Hematopoietic multipotent progenitor cell treated with erythropoietin and hydrocortisone succinate and interleukin-3 and kit ligand, for 15 days (in vitro differentiated cells): ENCODE results near the gene ANKIB1.
"Not testable (repeated sequence)": the region's sequence is repeated elsewhere in the genome, so short reads cannot be mapped to it uniquely, and the experiment has no call there.

Experiments used
- DNase-seq: peaks from one replicate; pipeline ENCODE4 v3.0.0-alpha.2; 2015; ENCODE audit warnings: low spot score

ANKIB1 gene

DNA sequence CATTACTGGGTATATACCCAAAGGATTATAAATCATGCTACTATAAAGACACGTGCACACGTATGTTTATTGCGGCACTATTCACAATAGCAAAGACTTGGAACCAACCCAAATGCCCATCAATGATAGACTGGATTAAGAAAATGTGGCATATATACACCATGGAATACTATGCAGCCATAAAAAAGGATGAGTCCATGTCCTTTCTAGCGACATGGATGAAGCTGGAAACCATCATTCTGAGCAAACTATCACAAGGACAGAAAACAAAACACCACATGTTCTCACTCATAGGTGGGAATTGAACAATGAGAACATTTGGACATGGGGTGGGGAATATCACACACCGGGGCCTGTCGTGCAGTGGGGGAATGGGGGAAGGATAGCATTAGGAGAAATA is 164.4 kb downstream of the ANKIB1 start:
- DNase-seq, result not testable (repeated sequence)

DNA sequence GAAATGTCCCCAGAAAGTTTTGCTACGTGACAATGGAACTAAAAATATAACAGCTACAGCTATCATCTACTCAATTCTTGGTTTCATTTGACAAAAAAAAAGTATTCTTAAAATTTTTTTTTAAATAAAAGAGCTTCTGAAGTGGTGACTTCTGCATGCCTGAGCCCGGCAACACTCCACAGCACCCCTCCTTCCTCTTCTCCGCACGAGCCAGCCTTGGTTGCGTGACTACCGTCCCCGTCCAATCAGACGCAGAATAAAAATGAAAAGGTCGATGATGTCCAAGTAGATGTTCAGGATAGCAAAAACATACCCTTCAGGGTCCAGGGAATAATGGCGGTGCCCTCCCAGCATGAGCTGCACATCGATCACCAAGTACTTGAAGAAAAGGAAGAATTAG is 167.0 kb downstream of the ANKIB1 start:
- no peak for DNase-seq

DNA sequence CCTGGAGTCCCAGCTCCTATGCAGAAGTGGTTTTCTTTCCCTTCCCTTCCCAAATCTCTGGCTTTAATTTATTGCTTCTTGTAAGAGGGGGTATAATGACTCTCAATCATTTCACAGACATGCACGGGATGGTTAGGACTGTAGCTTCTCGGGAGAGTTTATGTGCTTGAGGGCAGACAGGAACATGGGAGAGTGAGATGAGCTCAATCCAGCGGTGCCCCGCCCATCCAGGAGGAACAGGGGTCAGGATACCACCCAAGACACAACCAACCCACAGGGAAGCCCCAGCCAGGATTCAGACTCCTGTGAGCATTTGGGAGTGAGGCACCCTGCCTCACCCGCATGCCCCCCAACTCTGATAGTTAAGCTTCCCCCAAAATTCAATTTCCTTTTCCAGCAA is 167.8 kb downstream of the ANKIB1 start:
- DNase-seq, result no peak

DNA sequence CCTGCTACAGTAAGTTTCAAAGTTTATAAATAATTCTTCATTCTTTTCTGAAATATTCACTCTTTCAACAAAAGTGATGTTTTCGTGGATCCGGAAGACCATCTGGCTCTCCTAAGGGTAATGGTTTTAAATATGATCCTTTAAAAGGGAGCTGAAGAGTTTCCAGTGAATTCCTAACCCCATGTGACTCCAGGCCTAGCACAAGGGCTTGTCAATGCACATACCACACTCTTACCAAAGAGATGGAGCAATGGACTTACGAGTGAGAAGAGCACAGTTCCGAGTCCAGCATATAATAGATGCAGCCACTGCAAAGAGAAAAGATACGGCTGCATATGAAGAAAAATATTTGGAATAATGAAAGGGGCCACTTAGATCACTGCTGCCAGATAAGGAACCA is 169.5 kb downstream of the ANKIB1 start:
- no peak for DNase-seq

DNA sequence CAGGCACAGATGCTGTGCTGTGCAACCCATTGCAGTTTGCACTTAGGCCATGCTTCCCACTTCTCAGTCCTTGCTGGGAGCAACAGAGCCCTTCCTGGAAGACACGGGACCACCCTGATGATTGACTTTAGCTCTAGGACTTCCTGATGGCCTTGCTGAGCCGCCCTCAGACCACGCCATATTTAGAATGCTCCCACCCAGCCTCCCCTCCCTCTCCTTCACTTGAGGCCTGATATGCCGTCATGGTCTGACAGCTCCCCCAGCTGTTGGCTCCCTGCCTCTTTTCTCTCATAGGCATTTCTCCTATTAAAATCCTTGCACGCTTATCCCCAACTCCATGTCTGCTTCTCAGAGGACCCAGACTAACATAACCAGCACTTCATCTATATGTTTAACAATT is 172.1 kb downstream of the ANKIB1 start:
- no peak for DNase-seq

DNA sequence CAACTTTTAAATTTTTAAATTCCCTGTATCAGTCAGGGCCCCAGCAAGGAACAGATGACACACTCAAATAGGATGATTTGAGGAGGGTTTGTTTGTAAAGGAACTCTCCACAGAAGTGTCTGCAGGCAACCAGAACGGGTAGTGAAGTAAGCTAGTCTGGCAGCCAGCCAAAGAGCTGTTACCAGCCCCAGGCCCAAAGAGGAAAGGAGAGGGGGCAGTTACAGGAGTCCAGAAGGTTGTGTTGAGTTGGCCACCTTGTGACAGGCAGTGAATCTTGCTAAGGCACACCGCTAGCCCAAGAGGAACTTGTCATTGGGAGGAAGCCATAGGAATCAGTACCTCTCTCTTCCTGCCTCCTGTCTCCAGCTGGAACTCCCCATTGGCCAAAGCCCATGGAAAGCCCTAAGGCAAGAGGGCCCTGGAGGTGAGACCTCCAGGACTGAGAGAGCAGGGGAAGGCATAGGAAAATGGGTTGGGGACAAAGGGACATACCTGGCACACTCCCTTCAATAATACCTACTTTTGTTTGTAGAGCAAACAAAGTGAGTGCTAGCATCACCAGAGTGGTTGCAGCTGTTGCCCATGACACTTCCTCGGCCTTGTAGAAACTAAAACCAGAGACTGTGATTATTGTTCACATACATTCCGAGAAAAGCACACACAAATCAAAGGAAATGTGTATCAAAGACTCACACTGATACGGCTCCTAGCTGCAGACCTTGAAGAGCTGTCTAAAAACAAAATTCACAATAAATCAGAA is 176.1 kb downstream of the ANKIB1 start:
- peak; percentile 6 for DNase-seq

DNA sequence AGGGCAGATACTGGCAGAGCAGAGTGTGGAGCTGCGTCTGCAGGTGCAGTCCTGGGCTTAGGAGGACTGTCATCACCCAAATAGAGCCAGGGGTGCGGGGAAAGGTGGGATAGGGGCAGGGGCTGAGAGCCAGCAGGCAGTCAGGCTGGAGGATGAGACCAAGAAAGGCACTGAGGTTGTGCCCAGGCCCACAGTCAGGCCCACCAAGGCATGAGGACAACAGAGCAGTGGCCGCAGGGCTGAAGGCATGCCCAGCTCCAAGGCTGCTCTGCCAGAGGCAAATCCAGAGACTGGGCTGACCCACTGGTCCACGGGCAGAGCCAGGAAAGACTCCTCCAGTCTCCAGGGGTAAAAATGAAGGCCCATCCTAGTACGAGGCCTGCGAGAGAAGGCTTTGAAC is 177.2 kb downstream of the ANKIB1 start:
- no peak for DNase-seq

DNA sequence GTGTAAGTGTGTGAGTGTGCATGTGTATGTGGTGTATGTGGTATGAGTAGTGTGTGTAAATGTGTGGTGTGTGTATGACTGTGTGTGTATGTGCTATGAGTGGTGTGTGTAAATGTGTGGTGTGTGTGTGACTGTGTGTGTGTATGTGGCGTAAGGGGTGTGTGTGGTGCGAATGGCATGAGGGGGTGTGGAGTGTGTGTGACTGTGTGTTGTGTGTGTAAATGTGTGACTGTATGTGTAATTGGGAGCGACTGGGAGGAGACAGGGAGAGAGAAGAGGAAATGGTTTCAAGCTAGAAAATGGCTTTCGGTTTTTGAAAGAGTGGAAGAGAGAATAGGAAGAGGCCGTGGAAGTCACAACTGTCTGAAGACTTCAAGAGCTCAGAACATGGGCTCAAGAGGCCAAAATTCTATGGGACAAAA is 177.9 kb downstream of the ANKIB1 start:
- DNase-seq, result no peak

DNA sequence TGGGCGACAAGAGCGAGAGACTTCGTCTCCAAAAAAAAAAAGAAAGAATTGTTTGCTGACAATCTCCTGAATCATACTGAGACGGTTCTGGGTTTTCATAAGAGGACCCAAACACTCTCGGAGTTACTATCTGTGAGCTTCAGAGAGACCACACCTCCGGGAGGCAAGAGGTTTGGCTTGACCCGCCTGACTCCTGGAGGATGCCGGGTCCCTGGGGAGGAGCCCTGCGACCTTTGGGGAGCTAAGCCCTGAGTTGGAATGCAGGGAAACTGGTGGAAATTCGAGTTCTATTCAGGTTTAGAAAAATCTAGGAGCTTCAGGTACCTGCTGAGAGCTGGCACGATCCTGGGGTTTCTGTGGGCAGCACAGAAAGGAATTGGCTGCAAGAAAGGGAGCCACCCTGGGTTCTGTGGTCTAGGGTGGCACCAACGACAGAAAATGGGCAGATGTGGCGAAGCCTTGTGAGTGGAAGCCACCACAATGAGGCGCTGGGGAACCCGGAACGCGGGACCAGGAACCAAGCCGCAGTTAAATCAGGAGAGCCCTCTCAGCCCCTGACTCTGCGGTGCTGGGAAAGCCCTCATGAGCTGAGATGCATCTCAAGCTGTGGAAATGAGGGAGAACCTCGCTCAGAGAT is 179.7 kb downstream of the ANKIB1 start:
- DNase-seq, result no peak

DNA sequence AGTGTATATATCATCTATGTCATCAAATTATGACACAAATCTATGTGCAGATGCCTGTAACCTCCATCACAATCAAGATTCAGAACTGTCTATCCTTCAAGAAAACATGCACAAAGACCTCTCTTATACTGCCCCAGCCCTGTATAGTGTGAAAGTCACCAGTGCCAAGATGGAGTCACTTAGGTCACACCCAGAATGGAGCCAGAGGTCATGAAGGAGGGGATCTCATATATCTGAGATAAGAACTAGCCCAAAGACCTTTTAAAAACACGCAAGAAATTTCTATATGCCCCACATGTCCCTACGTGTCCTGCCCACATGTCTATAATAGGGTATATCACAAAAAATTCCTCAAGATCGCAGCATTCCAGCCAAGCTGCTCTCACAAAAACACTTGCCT is 181.4 kb downstream of the ANKIB1 start:
- no peak for DNase-seq

DNA sequence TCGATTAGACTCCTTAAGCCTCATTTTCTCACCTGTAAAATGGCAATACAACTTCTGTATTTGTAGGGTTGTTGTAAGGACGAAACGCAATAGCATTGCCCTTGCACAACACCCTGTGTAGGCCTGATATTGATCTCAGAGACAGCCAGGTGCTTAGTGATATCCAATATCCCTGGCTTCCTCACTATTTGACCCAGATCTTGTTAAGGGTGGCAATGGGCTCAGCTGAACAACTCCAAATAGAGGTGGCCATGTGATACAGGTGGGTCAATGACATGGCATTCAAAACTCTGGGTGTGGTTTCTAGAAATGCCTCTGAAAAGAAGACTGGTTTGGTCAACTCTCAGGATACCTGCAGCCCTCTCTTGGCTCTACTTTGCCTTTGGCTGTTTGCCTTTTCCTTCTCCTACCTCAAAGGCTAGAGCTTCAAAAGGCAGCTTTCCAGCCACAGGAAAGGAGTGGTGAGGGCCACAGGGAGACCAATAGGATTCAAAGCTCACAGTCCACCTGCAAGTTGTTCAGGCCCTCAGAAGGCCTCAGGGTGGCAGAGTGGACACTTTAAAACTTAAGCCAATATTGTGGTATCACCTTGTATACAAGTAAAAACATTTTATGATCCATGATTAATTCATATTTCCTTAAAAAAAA is 186.6 kb downstream of the ANKIB1 start:
- no peak for DNase-seq

DNA sequence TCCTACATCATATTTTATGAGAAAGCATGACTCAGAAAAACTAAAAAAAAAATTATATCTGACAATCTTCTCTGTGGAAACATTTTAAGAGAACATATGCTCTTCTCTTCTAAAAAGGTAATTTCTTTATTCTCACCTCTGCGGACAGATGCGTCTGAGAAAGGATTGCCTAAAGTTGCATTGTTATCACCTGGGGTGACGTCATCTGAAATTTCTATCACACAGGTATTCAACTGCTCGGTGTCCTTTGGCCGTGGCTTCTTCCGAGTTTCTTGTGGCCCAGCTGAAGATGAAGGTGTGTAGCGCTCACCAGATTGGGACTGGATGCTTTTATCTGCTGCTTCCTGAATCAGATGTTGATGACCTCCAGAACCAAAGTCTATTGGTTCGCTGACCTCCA is 187.2 kb downstream of the ANKIB1 start:
- no peak for DNase-seq

DNA sequence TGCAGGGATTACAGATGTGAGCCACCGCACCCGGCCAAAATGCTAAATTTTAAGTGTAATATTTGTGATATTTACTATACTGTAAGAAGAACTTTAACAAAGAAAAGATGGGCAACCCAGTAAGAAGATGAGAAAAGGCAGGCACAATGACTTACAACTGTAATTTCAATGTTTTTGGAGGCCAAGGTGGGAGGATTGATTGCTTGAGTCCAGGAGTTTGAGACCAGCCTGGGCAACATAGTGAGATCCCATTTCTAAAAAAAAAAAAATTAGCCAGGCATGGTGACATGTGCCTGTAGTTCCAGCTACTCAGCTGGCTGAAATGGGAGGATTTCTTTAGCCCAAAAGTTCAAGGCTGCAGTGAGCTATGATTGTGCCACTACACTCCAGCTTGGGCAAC is 189.8 kb downstream of the ANKIB1 start:
- no peak for DNase-seq

DNA sequence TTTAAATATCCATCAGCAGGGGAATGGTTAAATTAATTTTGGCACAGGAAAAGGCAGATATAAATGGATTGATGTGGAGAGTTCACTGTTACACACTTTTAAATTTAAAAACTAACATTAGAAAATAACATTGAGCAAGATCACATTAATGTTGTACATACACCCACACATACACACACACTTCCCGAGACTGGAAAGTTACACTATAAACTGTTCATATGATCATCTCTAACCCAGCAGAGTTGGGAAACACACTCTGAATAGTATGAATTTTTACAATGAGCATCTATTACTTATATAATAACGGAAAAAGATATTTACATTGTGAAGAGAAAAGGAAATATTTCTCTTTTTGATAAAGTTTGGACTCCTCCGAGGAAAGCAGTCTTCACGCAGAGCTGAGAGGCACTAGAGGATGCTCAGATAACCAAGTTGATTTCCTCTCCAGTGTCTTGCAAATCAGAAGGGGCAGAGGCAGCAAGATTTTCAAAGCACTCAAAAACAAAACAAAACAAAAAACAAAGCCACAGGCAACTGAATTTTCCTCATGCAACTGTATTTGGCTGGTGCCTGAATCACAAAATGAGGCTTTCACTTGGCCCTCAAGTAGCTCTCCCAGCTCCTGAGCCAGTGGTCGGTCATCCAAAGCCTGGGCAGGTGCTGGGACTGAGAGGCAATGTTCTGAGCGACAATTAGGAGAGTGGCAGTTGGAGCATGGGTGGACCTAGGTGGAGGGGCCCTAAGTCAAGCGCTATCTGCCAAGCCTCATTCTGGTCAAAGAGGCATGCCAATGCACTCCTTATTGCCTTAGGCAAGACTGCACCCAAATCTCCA is 191.1 kb downstream of the ANKIB1 start:
- no peak for DNase-seq

DNA sequence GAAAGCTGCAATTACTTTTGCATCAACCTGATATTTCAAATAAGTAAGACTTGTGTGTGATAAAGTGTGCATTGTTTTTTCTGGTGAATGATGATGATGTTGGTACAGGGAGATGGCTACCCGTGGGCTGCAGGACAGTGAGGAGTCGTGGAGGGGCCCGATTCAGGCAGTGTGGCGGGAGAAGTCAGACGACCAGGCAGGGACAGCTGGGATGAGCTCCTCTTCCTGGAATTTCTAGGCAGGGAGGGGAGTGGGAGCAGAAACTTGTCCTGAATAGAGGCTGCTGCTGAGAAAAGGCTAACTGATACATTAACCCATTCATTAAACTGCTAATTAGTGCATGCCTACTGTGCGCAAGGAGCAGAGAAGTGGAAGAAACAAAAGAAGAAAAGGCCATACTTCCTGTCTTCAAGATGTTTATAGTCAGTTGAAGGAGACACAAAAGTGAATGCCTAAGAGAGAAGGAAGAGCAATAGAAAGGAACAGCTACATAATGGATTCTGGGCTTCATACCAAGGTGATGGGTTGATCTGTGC is 192.2 kb downstream of the ANKIB1 start:
- DNase-seq, result no peak

DNA sequence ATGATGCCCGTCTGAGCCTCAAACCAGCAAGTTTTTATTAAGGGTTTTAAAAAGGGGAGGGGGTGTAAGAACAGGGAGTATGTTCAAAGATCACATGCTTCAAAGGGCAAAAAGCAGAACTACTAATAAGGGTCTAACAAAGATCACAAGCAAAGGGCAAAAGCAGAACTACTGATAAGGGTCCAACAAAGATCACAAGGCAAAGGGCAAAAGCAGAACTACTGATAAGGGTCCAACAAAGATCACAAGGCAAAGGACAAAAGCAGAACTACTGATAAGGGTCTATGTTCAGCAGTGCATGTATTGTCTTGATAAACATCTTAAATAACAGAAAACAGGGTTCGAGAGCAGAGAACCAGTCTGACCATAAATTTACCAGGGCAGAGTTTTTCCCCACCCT is 196.9 kb downstream of the ANKIB1 start:
- DNase-seq, result not testable (repeated sequence)

DNA sequence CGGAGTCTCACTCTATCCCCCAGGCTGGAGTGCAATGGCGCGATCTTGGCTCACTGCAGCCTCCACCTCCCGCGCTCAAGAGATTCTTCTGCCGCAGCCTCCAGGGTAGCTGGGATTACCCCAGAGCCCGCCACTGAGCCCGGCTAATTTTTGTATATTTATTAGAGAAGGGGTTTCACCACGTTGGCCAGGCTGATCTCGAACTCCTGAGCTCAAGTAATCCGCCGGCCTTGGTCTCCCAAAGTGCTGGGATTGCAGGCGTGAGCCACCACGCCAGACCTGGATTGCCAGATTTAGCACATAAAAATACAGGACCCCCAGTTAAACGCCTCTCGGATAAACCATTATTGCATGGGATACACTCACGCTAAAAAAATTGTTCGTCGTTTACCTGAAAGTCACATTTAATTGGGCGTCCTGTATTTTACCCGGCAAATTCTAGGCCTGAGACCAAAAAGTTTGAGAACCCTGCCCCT is 201.1 kb downstream of the ANKIB1 start:
- no peak for DNase-seq

DNA sequence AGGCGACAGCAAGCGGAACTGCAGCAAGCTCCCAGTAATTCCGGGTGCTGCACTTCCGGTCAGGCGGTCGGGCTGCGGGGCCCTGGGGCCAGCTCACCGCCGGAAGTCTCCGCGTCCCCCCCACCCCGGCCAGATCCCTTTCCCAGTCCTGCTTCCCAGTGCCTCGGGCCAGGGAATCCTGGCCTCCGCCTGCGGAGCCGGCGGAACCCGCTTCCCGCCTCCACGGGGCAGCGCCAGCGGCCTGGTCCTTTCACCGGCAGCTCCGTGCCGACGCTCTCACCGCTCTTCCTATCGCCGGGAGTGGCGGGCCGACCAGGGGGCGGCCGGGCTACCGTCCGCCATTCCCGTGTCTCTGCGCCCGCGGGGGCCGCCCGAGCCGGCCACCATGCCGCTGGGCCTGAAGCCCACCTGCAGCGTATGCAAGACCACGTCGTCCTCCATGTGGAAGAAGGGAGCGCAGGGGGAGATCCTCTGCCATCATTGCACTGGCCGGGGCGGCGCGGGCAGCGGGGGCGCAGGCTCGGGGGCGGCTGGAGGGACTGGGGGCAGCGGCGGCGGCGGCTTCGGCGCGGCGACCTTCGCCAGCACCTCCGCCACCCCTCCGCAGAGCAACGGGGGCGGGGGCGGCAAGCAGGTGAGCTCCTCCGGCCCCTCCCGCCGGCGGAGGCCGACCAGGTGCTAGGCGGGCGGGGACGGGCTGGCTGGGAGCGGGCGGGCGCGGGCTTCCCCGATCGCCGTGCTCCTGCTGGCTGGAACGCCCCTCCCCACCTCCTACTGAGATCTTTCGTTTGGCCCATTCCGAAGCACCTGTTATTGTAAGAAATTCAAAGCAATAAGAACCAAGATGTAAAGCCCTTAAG is 201.8 kb downstream of the ANKIB1 start, which contains the start of gene GATAD1:
GATAD1 (plus strand) TSS at position 138 of the 860 bp plus-strand sequence; CDS start at position 386, 248 bp downstream.
- DNase-seq, result peak; percentile 88

DNA sequence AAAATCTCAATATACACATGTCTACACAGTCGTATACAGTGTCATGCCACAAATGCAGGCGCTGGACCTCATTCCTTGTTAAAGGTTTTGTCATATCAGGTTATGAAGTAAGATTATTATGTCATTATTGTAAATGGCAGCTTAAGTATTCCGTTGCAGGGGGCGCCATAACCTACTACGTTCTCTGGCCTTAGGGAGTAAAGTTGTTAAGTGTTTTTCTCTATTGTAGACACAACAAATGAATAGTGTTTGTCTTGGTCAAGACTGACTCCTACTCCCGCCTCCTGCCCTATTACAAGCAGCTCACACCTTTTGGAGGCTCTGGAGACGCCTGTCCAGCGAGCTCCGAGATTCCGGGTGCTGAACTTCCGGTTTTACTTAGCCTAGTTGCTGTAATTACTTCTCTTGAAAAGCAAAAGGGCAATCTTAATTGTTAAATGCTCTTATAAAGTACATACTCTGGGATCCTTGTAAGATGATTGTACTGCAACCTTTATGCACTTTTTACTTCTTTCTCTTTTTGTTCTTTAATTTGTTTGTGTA is 202.5 kb downstream of the ANKIB1 start:
- DNase-seq, result peak; percentile 67
